ENCODE results near the gene SPEM2. TPM values are rescaled to one million over a fixed set of nuclear protein-coding genes. Genes with fewer than 3 reads are reported as not detected.
"Not testable (repeated sequence)": the region's sequence is repeated elsewhere in the genome, so short reads cannot be mapped to it uniquely, and the experiment has no call there.

Gene SPEM2
- total RNA-seq, 1 experiment from 2014 or later: not detected

DNA sequence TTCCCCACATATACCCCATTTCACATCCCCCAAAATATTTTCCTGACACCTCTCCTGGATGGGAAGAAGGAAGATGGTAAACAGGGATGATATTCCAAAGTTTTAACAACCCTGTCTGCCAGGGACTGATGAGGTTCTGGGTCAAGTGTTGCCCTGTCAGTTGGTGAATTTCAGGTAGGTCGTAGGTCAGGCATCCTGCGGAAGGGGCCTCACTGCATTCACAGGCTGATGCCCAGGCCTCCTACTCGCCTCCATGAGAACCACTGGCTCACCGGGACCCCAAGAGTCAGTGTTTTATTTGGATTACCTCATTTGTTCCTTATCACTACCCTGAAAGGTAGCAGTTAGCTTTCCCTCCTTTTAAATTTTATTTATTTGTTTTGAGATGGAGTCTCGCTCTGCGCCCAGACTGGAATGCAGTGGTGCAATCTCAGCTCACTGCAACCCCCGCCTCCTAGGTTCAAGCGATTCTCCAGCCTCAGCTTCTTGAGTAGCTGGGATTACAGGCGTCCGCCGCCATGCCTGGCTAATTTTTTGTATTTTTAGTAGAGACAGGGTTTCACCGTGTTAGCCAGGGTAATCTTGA, 43.5 kb downstream of the SPEM2 start:
- H3K4me2 ChIP-seq (ENCODE audit: low read length): no peak overlapping the region
- H3K79me2 ChIP-seq (ENCODE audit: insufficient read depth, low read length): peaks cover 4% of the 10 kb centered on the region; the same call in 1 of the 2 replicates
- POLR2A ChIA-PET: no interaction called here
- H3K27ac ChIP-seq (ENCODE audit: low read depth, low read length): no peak overlapping the region
- DNase-seq (ENCODE audit: low read depth, low spot score) (no peak), ATAC-seq (no peak)
- H3K9ac ChIP-seq (ENCODE audit: low read length): no peak overlapping the region
- BruUV-seq (replicated peaks): no TSS peak
- CTCF ChIA-PET: no interaction called here
- H3K36me3 ChIP-seq (ENCODE audit: control insufficient read depth in 1 of 2, insufficient read depth in 2 of 2, low read length in 2 of 2): no peaks in the 10 kb centered on the region; a peak in 1 of 4 replicates
- no peaks in the 10 kb centered on the region for H3K9me3 ChIP-seq (ENCODE audit: control insufficient read depth in 1 of 2, insufficient read depth in 1 of 2, low read depth in 1 of 2, low read length in 2 of 2)
- no peak overlapping the region for H3K4me3 ChIP-seq (replicated peaks in 1 of 2; ENCODE audit: low read depth in 1 of 2, low read length in 2 of 2)
- no peaks in the 10 kb centered on the region for H3K9me2 ChIP-seq (ENCODE audit: insufficient read depth)
- TF ChIP-seq, protein P1, sequence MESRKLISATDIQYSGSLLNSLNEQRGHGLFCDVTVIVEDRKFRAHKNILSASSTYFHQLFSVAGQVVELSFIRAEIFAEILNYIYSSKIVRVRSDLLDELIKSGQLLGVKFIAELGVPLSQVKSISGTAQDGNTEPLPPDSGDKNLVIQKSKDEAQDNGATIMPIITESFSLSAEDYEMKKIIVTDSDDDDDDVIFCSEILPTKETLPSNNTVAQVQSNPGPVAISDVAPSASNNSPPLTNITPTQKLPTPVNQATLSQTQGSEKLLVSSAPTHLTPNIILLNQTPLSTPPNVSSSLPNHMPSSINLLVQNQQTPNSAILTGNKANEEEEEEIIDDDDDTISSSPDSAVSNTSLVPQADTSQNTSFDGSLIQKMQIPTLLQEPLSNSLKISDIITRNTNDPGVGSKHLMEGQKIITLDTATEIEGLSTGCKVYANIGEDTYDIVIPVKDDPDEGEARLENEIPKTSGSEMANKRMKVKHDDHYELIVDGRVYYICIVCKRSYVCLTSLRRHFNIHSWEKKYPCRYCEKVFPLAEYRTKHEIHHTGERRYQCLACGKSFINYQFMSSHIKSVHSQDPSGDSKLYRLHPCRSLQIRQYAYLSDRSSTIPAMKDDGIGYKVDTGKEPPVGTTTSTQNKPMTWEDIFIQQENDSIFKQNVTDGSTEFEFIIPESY (IDR thresholded peaks at IDR 0.05; ENCODE audit: extremely low read depth, insufficient replicate concordance, low read length): no peak
- no peak for TF ChIP-seq FOSL1 (IDR thresholded peaks at IDR 0.05; ENCODE audit: low read depth)
- TF ChIP-seq, protein P2, sequence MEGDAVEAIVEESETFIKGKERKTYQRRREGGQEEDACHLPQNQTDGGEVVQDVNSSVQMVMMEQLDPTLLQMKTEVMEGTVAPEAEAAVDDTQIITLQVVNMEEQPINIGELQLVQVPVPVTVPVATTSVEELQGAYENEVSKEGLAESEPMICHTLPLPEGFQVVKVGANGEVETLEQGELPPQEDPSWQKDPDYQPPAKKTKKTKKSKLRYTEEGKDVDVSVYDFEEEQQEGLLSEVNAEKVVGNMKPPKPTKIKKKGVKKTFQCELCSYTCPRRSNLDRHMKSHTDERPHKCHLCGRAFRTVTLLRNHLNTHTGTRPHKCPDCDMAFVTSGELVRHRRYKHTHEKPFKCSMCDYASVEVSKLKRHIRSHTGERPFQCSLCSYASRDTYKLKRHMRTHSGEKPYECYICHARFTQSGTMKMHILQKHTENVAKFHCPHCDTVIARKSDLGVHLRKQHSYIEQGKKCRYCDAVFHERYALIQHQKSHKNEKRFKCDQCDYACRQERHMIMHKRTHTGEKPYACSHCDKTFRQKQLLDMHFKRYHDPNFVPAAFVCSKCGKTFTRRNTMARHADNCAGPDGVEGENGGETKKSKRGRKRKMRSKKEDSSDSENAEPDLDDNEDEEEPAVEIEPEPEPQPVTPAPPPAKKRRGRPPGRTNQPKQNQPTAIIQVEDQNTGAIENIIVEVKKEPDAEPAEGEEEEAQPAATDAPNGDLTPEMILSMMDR (IDR thresholded peaks at IDR 0.05 in 2 of 3, conservative IDR thresholded peaks at IDR 0.05 in 1 of 3; ENCODE audit: borderline replicate concordance in 1 of 3, insufficient read depth in 1 of 3, low read depth in 2 of 3, low read length in 2 of 3): no peak
- TF ChIP-seq EGR1 (IDR thresholded peaks at IDR 0.05; ENCODE audit: low read depth): no peak
- no peak for TF ChIP-seq ELF1 (IDR thresholded peaks at IDR 0.05; ENCODE audit: borderline replicate concordance, low read depth)
- no peaks in the 10 kb centered on the region for H3K27me3 ChIP-seq (ENCODE audit: insufficient read depth, low read length)
- RAD21 ChIA-PET (ENCODE audit: low non-redundant PET in 1 of 2, low total read pairs in 2 of 2, uncharacterized antibody in 2 of 2, unreplicated experiment in 2 of 2): no interaction called here
- no peaks in the 10 kb centered on the region for H4K20me1 ChIP-seq (ENCODE audit: insufficient read depth)
- H2AFZ ChIP-seq (ENCODE audit: low read depth, low read length, poor library complexity, severe bottlenecking): no peak overlapping the region
- intact Hi-C loops (cut with micrococcal nuclease): no loop called here
- H3K4me1 ChIP-seq (ENCODE audit: control insufficient read depth in 1 of 2, insufficient read depth in 2 of 2, low read length in 2 of 2): peaks cover 0 to 5% of the 10 kb centered on the region in 2 experiments; a peak in 1 of 4 replicates

DNA sequence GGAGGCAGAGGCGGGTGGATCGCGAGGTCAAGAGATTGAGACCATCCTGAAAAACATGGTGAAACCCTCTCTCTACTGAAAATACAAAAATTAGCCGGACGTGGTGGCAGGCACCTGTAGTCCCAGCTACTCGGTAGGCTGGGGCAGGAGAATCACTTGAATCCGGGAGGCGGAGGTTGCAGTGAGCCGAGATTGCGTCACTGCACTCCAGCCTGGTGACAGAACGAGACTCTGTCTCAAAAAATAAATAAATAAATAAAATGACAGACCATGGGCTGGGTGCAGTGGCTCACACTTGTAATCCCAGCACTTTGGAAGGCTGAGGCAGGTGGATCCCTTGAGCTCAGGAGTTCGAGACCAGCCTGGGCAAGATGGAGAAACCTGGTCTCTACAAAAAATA, 44.4 kb downstream of the SPEM2 start:
- H3K27me3 ChIP-seq (ENCODE audit: insufficient read depth, low read length); H2AFZ ChIP-seq (ENCODE audit: low read depth, low read length, poor library complexity, severe bottlenecking); POLR2A ChIA-PET; ATAC-seq; H3K4me2 ChIP-seq (ENCODE audit: low read length); CTCF ChIA-PET; intact Hi-C loops (cut with micrococcal nuclease); H4K20me1 ChIP-seq (ENCODE audit: insufficient read depth); DNase-seq (ENCODE audit: low read depth, low spot score); H3K4me1 ChIP-seq (ENCODE audit: control insufficient read depth in 1 of 2, insufficient read depth in 2 of 2, low read length in 2 of 2); BruUV-seq (replicated peaks); H3K9me2 ChIP-seq (ENCODE audit: insufficient read depth); RAD21 ChIA-PET (ENCODE audit: low non-redundant PET in 1 of 2, low total read pairs in 2 of 2, uncharacterized antibody in 2 of 2, unreplicated experiment in 2 of 2); H3K4me3 ChIP-seq (replicated peaks in 1 of 2; ENCODE audit: low read depth in 1 of 2, low read length in 2 of 2); H3K9me3 ChIP-seq (ENCODE audit: control insufficient read depth in 1 of 2, insufficient read depth in 1 of 2, low read depth in 1 of 2, low read length in 2 of 2); H3K9ac ChIP-seq (ENCODE audit: low read length); H3K27ac ChIP-seq (ENCODE audit: low read depth, low read length); H3K79me2 ChIP-seq (ENCODE audit: insufficient read depth, low read length); H3K36me3 ChIP-seq (ENCODE audit: control insufficient read depth in 1 of 2, insufficient read depth in 2 of 2, low read length in 2 of 2): not testable (repeated sequence)

DNA sequence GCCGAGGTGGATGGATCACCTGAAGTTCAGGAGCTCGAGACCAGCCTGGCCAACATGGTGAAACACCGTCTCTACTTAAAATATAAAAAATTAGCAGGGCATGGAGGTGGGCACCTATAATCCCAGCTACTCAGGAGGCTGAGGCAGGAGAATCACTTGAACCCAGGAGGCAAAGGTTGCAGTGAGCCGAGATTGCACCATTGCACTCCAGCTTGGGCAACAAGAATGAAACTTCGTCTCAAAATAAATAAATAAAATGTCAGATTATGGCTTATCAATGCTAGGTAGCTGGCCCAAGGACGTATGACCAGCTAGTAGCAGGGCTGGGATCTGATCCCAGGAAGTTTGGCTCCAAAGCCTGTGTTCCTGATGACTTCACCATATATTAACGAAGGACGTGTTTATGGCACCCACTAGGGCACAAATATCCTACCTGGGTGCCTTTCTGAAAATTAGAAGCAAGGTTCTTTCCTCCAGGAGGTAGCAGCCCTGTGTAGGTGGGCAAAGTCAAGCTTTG, 45.1 kb downstream of the SPEM2 start:
- H3K4me1 ChIP-seq (ENCODE audit: control insufficient read depth in 1 of 2, insufficient read depth in 2 of 2, low read length in 2 of 2); intact Hi-C loops (cut with micrococcal nuclease); H3K9me3 ChIP-seq (ENCODE audit: control insufficient read depth in 1 of 2, insufficient read depth in 1 of 2, low read depth in 1 of 2, low read length in 2 of 2); BruUV-seq (replicated peaks); POLR2A ChIA-PET; H3K79me2 ChIP-seq (ENCODE audit: insufficient read depth, low read length); H4K20me1 ChIP-seq (ENCODE audit: insufficient read depth); H3K27me3 ChIP-seq (ENCODE audit: insufficient read depth, low read length); DNase-seq (ENCODE audit: low read depth, low spot score); H3K4me2 ChIP-seq (ENCODE audit: low read length); RAD21 ChIA-PET (ENCODE audit: low non-redundant PET in 1 of 2, low total read pairs in 2 of 2, uncharacterized antibody in 2 of 2, unreplicated experiment in 2 of 2); H3K4me3 ChIP-seq (replicated peaks in 1 of 2; ENCODE audit: low read depth in 1 of 2, low read length in 2 of 2); CTCF ChIA-PET; H3K9me2 ChIP-seq (ENCODE audit: insufficient read depth); H2AFZ ChIP-seq (ENCODE audit: low read depth, low read length, poor library complexity, severe bottlenecking); H3K9ac ChIP-seq (ENCODE audit: low read length); H3K36me3 ChIP-seq (ENCODE audit: control insufficient read depth in 1 of 2, insufficient read depth in 2 of 2, low read length in 2 of 2); H3K27ac ChIP-seq (ENCODE audit: low read depth, low read length); ATAC-seq: not testable (repeated sequence)

All from HCT116 (cell line).